GM12878 (cell line): ENCODE data around the gene CLIC3. TPM values are rescaled to one million over a fixed set of nuclear protein-coding genes. Genes with fewer than 3 reads are reported as not detected.

Experiments
- ATAC-seq: fragments of 200-7000 bp; cut with Tn5 transposase; 3 replicates; pipeline ENCODE4 v1.9.1; 2020; ENCODE audit warnings: mild to moderate bottlenecking, moderate library complexity
- BruUV-seq: library from RNA; stranded (reverse); fragments of 400-500 nt; replicated peaks from 2 replicates; lab custom pipeline; 2021; lab: Mats Ljungman, UMichigan
- CTCF ChIA-PET: fragments of 300-600 bp; sonication (Branson Sonifier 250); formaldehyde crosslinking; extraction: SDS; loops from one replicate; lab custom pipeline; 2021; ENCODE audit warnings: inconsistent platforms; lab: Yijun Ruan, JAX
- POLR2A ChIA-PET: fragments of 350-600 bp; formaldehyde crosslinking; extraction: SDS; loops from one replicate; lab custom pipeline; 2021; ENCODE audit warnings: inconsistent platforms; lab: Charles Lee
- RAD21 ChIA-PET: fragments of 300-600 bp; sonication (Branson Sonifier 250); formaldehyde crosslinking; loops from one replicate; lab custom pipeline; 2023; ENCODE audit warnings: antibody characterized with exemption; ENCODE audit not compliant: unreplicated experiment; lab: Charles Lee
- SMC1A ChIA-PET: fragments of 300-600 bp; sonication (Branson Sonifier 250); formaldehyde crosslinking; loops from one replicate; lab custom pipeline; 2023; ENCODE audit not compliant: unreplicated experiment, uncharacterized antibody; lab: Charles Lee
- DNase-seq: peaks from one replicate; pipeline ENCODE4 v3.0.0-alpha.2; 2011; ENCODE audit warnings: low read depth, low spot score
- FAIRE-seq: peaks from 3 replicates; lab custom pipeline; 2011; peaks lifted over from hg19 to GRCh38; lab: Jason Lieb, UNC
- H2AFZ ChIP-seq: 2 replicates; pipeline ENCODE4 v1.6.0; 2011; ENCODE audit warnings: low read depth, low read length, control low read depth; ENCODE audit not compliant: control insufficient read depth
- H3K27ac ChIP-seq: 2 replicates; pipeline ENCODE4 v1.5.1; 2011; ENCODE audit warnings: control low read depth; ENCODE audit not compliant: control insufficient read depth, insufficient read depth
- H3K27me3 ChIP-seq, 2 experiments: replicated peaks in 1 of 2; 2 replicates each; pipeline versions ENCODE4 v1.6.0 to v1.6.1; 2011; ENCODE audit warnings: low read length in 1 of 2; ENCODE audit not compliant: control insufficient read depth in 2 of 2, insufficient read depth in 2 of 2
- H3K36me3 ChIP-seq, 2 experiments: 2 replicates each; pipeline ENCODE4 v1.5.1; 2011; ENCODE audit warnings: low read length in 1 of 2; ENCODE audit not compliant: control insufficient read depth in 2 of 2, insufficient read depth in 2 of 2
- H3K4me1 ChIP-seq: 2 replicates; pipeline ENCODE4 v1.6.1; 2011; ENCODE audit warnings: mild to moderate bottlenecking, low read length, moderate library complexity, mixed read lengths; ENCODE audit not compliant: control insufficient read depth, insufficient read depth
- H3K4me2 ChIP-seq: 2 replicates; pipeline ENCODE4 v1.6.0; 2011; ENCODE audit warnings: control low read depth; ENCODE audit not compliant: control insufficient read depth, insufficient read depth
- H3K4me3 ChIP-seq: fragments of 200-600 bp; sonication (generic); 2 replicates; pipeline ENCODE4 v1.5.1; 2016
- H3K79me2 ChIP-seq: 2 replicates; pipeline ENCODE4 v1.6.0; 2011; ENCODE audit warnings: low read length; ENCODE audit not compliant: control insufficient read depth, insufficient read depth
- H3K9ac ChIP-seq: 2 replicates; pipeline ENCODE4 v1.8.0; 2011; ENCODE audit warnings: low read length, control low read depth, mixed read lengths; ENCODE audit not compliant: control insufficient read depth, insufficient read depth
- H3K9me3 ChIP-seq: replicated peaks from 3 replicates; pipeline ENCODE4 v1.5.1; 2011; ENCODE audit warnings: mild to moderate bottlenecking, low read length; ENCODE audit not compliant: control insufficient read depth, insufficient read depth
- H4K20me1 ChIP-seq: 2 replicates; pipeline ENCODE4 v1.6.0; 2011; ENCODE audit not compliant: control insufficient read depth, insufficient read depth
- BCLAF1 ChIP-seq: fragments of 450-650 bp; IDR thresholded peaks from 2 replicates; pipeline ENCODE4 v1.6.1; 2017; ENCODE audit warnings: antibody characterized with exemption, mild to moderate bottlenecking, moderate library complexity
- BRCA1 ChIP-seq: IDR thresholded peaks from 2 replicates; pipeline ENCODE4 v1.6.1; 2011; ENCODE audit warnings: low read depth, low read length, improper control_type of control experiment
- CEBPZ ChIP-seq: fragments of 150-350 bp; IDR thresholded peaks from 2 replicates; pipeline ENCODE4 v1.6.1; 2016; ENCODE audit warnings: low read depth, low read length
- CREB1 ChIP-seq: IDR thresholded peaks from 2 replicates; pipeline ENCODE4 v1.6.1; 2012; ENCODE audit warnings: low read depth, mild to moderate bottlenecking, inconsistent platforms
- E2F4 ChIP-seq: IDR thresholded peaks from 2 replicates; pipeline ENCODE4 v1.6.1; 2012; ENCODE audit warnings: low read depth, low read length, improper control_type of control experiment
- ETV6 ChIP-seq, 2 experiments: fragments of 450-650 bp in 1 of 2; IDR thresholded peaks in 1 of 2; conservative IDR thresholded peaks in 1 of 2; 2 replicates each; pipeline ENCODE4 v1.6.1; 2014; ENCODE audit warnings: antibody characterized with exemption in 1 of 2, borderline replicate concordance in 1 of 2, low read depth in 1 of 2, mild to moderate bottlenecking in 1 of 2, moderate library complexity in 1 of 2
- IKZF2 ChIP-seq, 2 experiments: fragments of 450-650 bp; IDR thresholded peaks; 2 replicates each; pipeline ENCODE4 v1.6.1; 2017; ENCODE audit warnings: mild to moderate bottlenecking in 2 of 2, moderate library complexity in 2 of 2
- KDM1A ChIP-seq: fragments of 200-600 bp; sonication (generic); IDR thresholded peaks from 2 replicates; pipeline ENCODE4 v1.6.1; 2016; ENCODE audit warnings: borderline replicate concordance
- MTA2 ChIP-seq: fragments of 450-650 bp; IDR thresholded peaks from 2 replicates; pipeline ENCODE4 v1.6.1; 2016; ENCODE audit warnings: low read depth, mild to moderate bottlenecking, moderate library complexity
- MYB ChIP-seq: fragments of 150-350 bp; IDR thresholded peaks from 2 replicates; pipeline ENCODE4 v1.6.1; 2014; ENCODE audit warnings: mild to moderate bottlenecking, low read depth, low read length, borderline replicate concordance
- NBN ChIP-seq: fragments of 450-650 bp; IDR thresholded peaks from 2 replicates; pipeline ENCODE4 v1.6.1; 2016
- NFYA ChIP-seq: IDR thresholded peaks from 2 replicates; pipeline ENCODE4 v1.6.1; 2011; ENCODE audit warnings: low read depth, mild to moderate bottlenecking, low read length, improper control_type of control experiment, borderline replicate concordance
- PAX5 ChIP-seq: IDR thresholded peaks from 2 replicates; pipeline ENCODE4 v1.6.1; 2011; ENCODE audit warnings: low read depth, low read length, borderline replicate concordance
- POLR2AphosphoS5 ChIP-seq: IDR thresholded peaks from 2 replicates; pipeline ENCODE4 v1.6.1; 2011; ENCODE audit warnings: mild to moderate bottlenecking, low read length, inconsistent platforms
- SMAD1 ChIP-seq: fragments of 450-650 bp; IDR thresholded peaks from 2 replicates; pipeline ENCODE4 v1.6.1; 2018; ENCODE audit warnings: mild to moderate bottlenecking, low read depth; ENCODE audit not compliant: partially characterized antibody
- SP1 ChIP-seq: IDR thresholded peaks from one replicate; pipeline ENCODE4 v1.6.1; 2011; ENCODE audit warnings: low read depth, low read length
- SUPT20H ChIP-seq: IDR thresholded peaks from 2 replicates; pipeline ENCODE4 v1.6.1; 2011; ENCODE audit warnings: low read depth, mild to moderate bottlenecking, low read length, moderate library complexity, borderline replicate concordance; ENCODE audit not compliant: control insufficient read depth
- TAF1 ChIP-seq: IDR thresholded peaks from 2 replicates; pipeline ENCODE4 v1.6.1; 2011; ENCODE audit warnings: mild to moderate bottlenecking, low read depth, low read length, borderline replicate concordance
- WGBS: methylation state at CpG from one replicate; pipeline ENCODE4 v1.1.6; 2016; ENCODE audit warnings: low lambda C conversion rate; ENCODE audit not compliant: insufficient replicate concordance, insufficient coverage; ENCODE audit errors: missing lambda C conversion rate; 5-methylcytosine and 5-hydroxymethylcytosine counted together
- in situ Hi-C: fragments of 300-500 bp; cut with MboI; formaldehyde crosslinking; loops from 9 replicates; pipeline ENCODE4 v1.14.3; 2018; ENCODE audit warnings: mixed read lengths
- intact Hi-C: fragments of 100-400 bp; cut with micrococcal nuclease; formaldehyde crosslinking; loops from one replicate; pipeline ENCODE4 v1.14.2; 2022; ENCODE audit not compliant: unreplicated experiment
- polyA plus RNA-seq, 11 experiments: library from polyadenylated mRNA; depleted of rRNA in 4 of 11; unstranded in 6 of 11; stranded (reverse) in 5 of 11; fragments of >200 nt; fragmentation: Nextera tagmentation in 4 of 11; fragmentation: Illumina TruSeq in 1 of 11; extraction: Ambion mirVana in 4 of 11; extraction: Trizol in 1 of 11; gene quantifications; 1 replicate in 1 of 11; 2 replicates in 10 of 11; pipeline versions ENCODE4 v1.2.1 to v1.2.3, GENCODE V29; 2011 to 2016; ENCODE audit warnings: inconsistent platforms in 2 of 11, missing spikeins in 2 of 11, low read depth in 1 of 11
- total RNA-seq, 4 experiments: library from RNA; depleted of rRNA in 3 of 4; stranded (reverse); fragments of >200 nt in 3 of 4; fragmentation: Illumina TruSeq in 1 of 4; extraction: Trizol in 1 of 4; gene quantifications; 2 replicates each; pipeline versions ENCODE4 v1.2.1 to v1.2.3, GENCODE V29; 2013 to 2021

CLIC3 gene
- total and polyA plus RNA-seq, 10 of the 15 experiments (the other 5 are each of a cell fraction or from before 2014, with no cell fraction given): 0.31 TPM; not detected in 9

- no peak overlapping the region for H3K9ac ChIP-seq
- CTCF ChIA-PET: interaction anchor here (1.1 to 2.9 kb wide), 5 partner anchors 8 to 239 kb away, joined by 4 to 19 read pairs (median 5); partner anchors contain the start of gene AJM1
- no peak for TF ChIP-seq CREB1
- no peak for TF ChIP-seq ETV6 (conservative IDR thresholded peaks at IDR 0.05 in 1 of 2, IDR thresholded peaks at IDR 0.05 in 1 of 2; ENCODE audit: borderline replicate concordance in 1 of 2, low read depth in 1 of 2)
- no peak for TF ChIP-seq BRCA1
- TF ChIP-seq BCLAF1: no peak
- TF ChIP-seq NBN: no peak
- TF ChIP-seq CEBPZ: no peak
- TF ChIP-seq PAX5: no peak
- no peak for TF ChIP-seq NFYA
- no peak for TF ChIP-seq TAF1
- TF ChIP-seq E2F4: no peak
- TF ChIP-seq SUPT20H: no peak
- no peak for TF ChIP-seq SP1
- TF ChIP-seq KDM1A: no peak
- no peak for TF ChIP-seq MYB
- no peak for TF ChIP-seq IKZF2 (IDR thresholded peaks at IDR 0.05)
- TF ChIP-seq SMAD1: no peak
- TF ChIP-seq MTA2: no peak
- no peak for TF ChIP-seq POLR2AphosphoS5
These were observed 30.5 kb upstream of the CLIC3 start for GRCh38 chr9:137026828-137027227.

More at GRCh38 chr9:137026828-137027227, 30.5 kb upstream of the CLIC3 start:
- intact Hi-C loops (no loop called here), in situ Hi-C loops (no loop called here)
- FAIRE-seq (no peak), DNase-seq (no peak), ATAC-seq (no peak)
- Histone ChIP-seq H3K9me3 (no peaks in the 10 kb centered on the region), H3K27me3 (peaks cover 0 to 2% of the 10 kb centered on the region in 2 experiments; a peak in 2 of 4 replicates), H2AFZ (no peak overlapping the region), H3K36me3 (no peaks in the 10 kb centered on the region), H3K4me2 (no peak overlapping the region), H3K4me3 (no peak overlapping the region), H3K4me1 (peaks cover 27% of the 10 kb centered on the region), H4K20me1 (no peaks in the 10 kb centered on the region), H3K27ac (no peak overlapping the region), H3K79me2 (no peaks in the 10 kb centered on the region)
- RAD21 ChIA-PET: interaction anchor here (0.9 to 1.0 kb wide), 2 partner anchors 79 to 162 kb away, joined by 3 read pairs; partner anchors contain the start of genes ANAPC2 and SSNA1
- SMC1A ChIA-PET: interaction anchor here (1.8 kb wide), 1 partner anchor 79 kb away, joined by 6 read pairs; no protein-coding TSS in a partner anchor
- WGBS: 71% methylated on average over 4 of the region's 4 CpGs
- POLR2A ChIA-PET: interaction anchor here (0.6 to 1.4 kb wide), 2 partner anchors 9 to 30 kb away, joined by 3 to 4 read pairs; partner anchors contain the start of gene CLIC3
- no TSS peak for BruUV-seq
